ENCODE results near the gene CEACAM7.

DNA sequence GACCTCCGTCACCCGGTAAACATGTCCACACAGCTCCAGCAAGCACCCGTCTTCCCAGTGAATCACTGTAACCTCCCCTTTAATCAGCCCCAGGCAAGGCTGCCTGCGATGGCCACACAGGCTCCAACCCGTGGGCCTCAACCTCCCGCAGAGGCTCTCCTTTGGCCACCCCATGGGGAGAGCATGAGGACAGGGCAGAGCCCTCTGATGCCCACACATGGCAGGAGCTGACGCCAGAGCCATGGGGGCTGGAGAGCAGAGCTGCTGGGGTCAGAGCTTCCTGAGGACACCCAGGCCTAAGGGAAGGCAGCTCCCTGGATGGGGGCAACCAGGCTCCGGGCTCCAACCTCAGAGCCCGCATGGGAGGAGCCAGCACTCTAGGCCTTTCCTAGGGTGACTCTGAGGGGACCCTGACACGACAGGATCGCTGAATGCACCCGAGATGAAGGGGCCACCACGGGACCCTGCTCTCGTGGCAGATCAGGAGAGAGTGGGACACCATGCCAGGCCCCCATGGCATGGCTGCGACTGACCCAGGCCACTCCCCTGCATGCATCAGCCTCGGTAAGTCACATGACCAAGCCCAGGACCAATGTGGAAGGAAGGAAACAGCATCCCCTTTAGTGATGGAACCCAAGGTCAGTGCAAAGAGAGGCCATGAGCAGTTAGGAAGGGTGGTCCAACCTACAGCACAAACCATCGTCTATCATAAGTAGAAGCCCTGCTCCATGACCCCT, 11.3 kb upstream of the CEACAM7 start:
- TF ChIP-seq TAF1 (IDR thresholded peaks at IDR 0.05; ENCODE audit: low read depth, low read length) (no peak), POLR2AphosphoS5 (IDR thresholded peaks at IDR 0.05; ENCODE audit: low read depth, low read length) (no peak), POLR2A (IDR thresholded peaks at IDR 0.05; ENCODE audit: low read depth, low read length) (no peak), POU2F2 (IDR thresholded peaks at IDR 0.05; ENCODE audit: low read depth, low read length) (no peak), SPI1 (IDR thresholded peaks at IDR 0.05; ENCODE audit: low read depth, low read length) (no peak)

Measured in GM12891 (cell line).